IMR-90 (cell line): Measurements from ENCODE around the gene TBC1D22A. TPM values are rescaled to one million over a fixed set of nuclear protein-coding genes. Genes with fewer than 3 reads are reported as not detected.

Experiments used
- MXI1 ChIP-seq: IDR thresholded peaks from 2 replicates; pipeline ENCODE4 v1.6.1; 2012; ENCODE audit warnings: low read depth, mild to moderate bottlenecking, low read length, moderate library complexity, borderline replicate concordance
- polyA plus RNA-seq, 3 experiments: library from polyadenylated mRNA; depleted of rRNA; stranded (reverse); fragments of >200 nt; gene quantifications; 2 replicates each; pipeline ENCODE4 v1.2.3, GENCODE V29; 2012; ENCODE audit warnings: low replicate concordance in 1 of 3
- total RNA-seq: library from RNA; depleted of rRNA; stranded (reverse); fragments of >200 nt; gene quantifications from 2 replicates; pipeline ENCODE4 v1.2.3, GENCODE V29; 2012; rRNA removed

The TBC1D22A gene
- total and polyA plus RNA-seq, 2 of the 4 experiments (the other 2 are of a cell fraction) = 9.0 to 16.7 TPM

DNA sequence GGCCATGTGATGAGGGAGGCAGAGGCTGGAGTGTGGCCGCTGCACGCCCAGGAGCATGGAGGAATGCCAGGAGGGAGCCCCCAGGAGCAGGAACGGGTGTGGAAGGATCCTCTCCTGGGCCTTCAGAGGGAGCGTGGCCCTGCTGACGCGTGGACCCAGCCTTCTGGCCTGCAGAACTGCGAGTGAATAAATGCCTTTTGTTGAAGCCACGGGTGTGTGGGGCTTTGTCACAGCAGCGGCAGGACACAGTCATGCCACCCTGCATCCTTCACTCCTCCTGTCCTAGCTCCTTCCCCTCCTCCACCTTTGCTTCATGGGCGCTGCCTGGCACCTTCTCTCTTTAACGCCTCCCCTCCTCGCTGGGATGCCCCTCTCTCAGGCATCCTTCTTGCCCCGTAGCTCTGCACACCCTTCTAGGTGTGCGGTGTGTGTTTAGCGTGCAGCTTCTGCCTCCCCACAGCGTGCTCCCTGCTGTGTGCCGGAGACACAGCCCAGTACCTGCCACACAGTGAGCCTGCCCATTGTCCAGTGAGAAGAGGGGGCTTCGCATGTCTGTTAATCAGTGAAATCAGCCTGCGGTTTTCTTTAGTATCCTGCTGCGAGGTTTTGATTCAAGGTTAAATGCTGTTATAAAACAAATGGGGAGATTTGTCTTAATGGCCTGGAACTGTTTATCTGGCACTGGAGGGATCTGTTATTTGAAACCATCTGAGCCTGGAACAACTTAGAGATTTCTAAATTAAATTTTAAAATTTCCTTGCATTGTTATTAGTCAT lies 459.6 kb downstream of the TBC1D22A start (continued):
- no peak for TF ChIP-seq MXI1

Other genes starting within 250 kb of the TBC1D22A start
- 0.36 and 0.56 TPM in 2 replicates for gene CELSR1, start 225.0 kb upstream of the TBC1D22A start, total RNA-seq
- gene CELSR1, start 225.0 kb upstream of the TBC1D22A start, polyA plus RNA-seq (2012; rRNA removed) = 0.82 and 1.4 TPM in 2 replicates
- gene GRAMD4, start 142.3 kb upstream of the TBC1D22A start, total RNA-seq = 2.7 and 2.8 TPM in 2 replicates
- gene GRAMD4, start 142.3 kb upstream of the TBC1D22A start, polyA plus RNA-seq (2012; rRNA removed) = 5.8 and 7.4 TPM in 2 replicates
- 38.7 and 44.4 TPM in 2 replicates for gene CERK, start 24.4 kb upstream of the TBC1D22A start, total RNA-seq
- 22.8 and 25.3 TPM in 2 replicates for gene CERK, start 24.4 kb upstream of the TBC1D22A start, polyA plus RNA-seq (2012; rRNA removed)